Epithelial cell of proximal tubule (primary cell): ENCODE results near the gene CNN3. TPM values are rescaled to one million over a fixed set of nuclear protein-coding genes. Genes with fewer than 3 reads are reported as not detected.

Experiments used
- DNase-seq: peaks from one replicate; pipeline ENCODE4 v3.0.0-alpha.2; 2011; ENCODE audit warnings: low read depth
- H3K4me3 ChIP-seq: 2 replicates; pipeline ENCODE4 v1.5.1; 2011; ENCODE audit warnings: low read depth, mild to moderate bottlenecking, low read length
- CTCF ChIP-seq: conservative IDR thresholded peaks from 2 replicates; pipeline ENCODE4 v1.5.1; 2012; ENCODE audit warnings: low read depth, mild to moderate bottlenecking, low read length
- total RNA-seq: library from RNA; depleted of rRNA; stranded (reverse); fragments of >200 nt; gene quantifications from 2 replicates; pipeline ENCODE4 v1.2.3, GENCODE V29; 2015

Gene CNN3
- total RNA-seq, 1 donor from 2014 or later = 196 TPM

GRCh38 chr1:94955767-94956632 lies 29.1 kb upstream of the CNN3 start:
- H3K4me3 ChIP-seq = no peak overlapping the region
- no peak for TF ChIP-seq CTCF
- no peak for DNase-seq

GRCh38 chr1:94954263-94955220 lies 27.6 kb upstream of the CNN3 start:
- no peak overlapping the region for H3K4me3 ChIP-seq
- TF ChIP-seq CTCF = no peak
- DNase-seq = no peak

- no peak for DNase-seq
Measured at GRCh38 chr1:94953746-94954145, 26.8 kb upstream of the CNN3 start.

GRCh38 chr1:94953107-94953506 lies 26.2 kb upstream of the CNN3 start:
- no peak for TF ChIP-seq CTCF
- DNase-seq = no peak
- no peak overlapping the region for H3K4me3 ChIP-seq

More at GRCh38 chr1:94953746-94954145, 26.8 kb upstream of the CNN3 start:
- no peak overlapping the region for H3K4me3 ChIP-seq
- TF ChIP-seq CTCF = no peak

- TF ChIP-seq CTCF = no peak
- DNase-seq = no peak
- H3K4me3 ChIP-seq = no peak overlapping the region
Measured at GRCh38 chr1:94952539-94952938, 25.6 kb upstream of the CNN3 start.

GRCh38 chr1:94951509-94952208 lies 24.7 kb upstream of the CNN3 start:
- DNase-seq = no peak
- H3K4me3 ChIP-seq = no peak overlapping the region
- no peak for TF ChIP-seq CTCF
